Measurements from ENCODE around the gene RNASE7.

Gene RNASE7

DNA sequence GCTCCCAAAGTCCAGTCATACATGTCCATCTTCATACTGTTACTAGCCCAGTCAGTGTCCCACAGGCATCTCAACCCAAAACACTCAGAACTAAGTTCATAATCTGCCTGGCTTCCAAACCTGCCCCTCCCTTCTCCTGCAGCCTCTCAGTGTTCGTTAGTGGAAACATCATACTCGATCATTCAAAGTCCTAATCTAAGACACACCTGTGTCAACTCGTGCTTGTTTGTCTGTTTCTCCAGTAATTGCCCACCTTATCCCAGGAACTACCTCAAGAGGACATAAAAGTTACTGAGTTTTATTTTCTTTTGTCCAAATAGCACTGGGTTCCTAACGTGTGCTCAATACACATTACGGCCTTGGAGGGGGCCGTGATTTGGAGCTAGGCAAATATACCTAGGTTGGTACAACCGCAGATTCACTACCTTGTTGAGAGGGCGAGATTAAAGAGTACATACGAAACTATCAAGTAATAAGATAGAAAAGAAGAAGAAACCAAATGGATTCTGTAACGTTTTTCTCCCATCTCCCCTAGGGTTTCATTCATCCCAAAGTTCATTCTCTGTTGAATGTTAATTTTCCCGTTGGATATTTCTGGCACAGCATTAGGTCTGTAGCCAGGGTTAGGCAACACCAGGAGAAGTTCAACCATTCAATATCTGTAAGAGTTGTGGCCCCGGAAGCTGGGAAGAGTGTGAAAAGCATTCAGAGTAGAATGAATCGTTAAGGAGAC, 18.6 kb downstream of the RNASE7 start:
- DNase-seq, result no peak
- no peaks in the 10 kb centered on the region for H3K4me1 Mint-ChIP-seq
- H3K4me3 Mint-ChIP-seq, result no peak overlapping the region
- H3K27me3 Mint-ChIP-seq, result peaks cover 27% of the 10 kb centered on the region
- ATAC-seq, result no peak
- no peaks in the 10 kb centered on the region for H3K9me3 Mint-ChIP-seq
- H3K27ac Mint-ChIP-seq, result no peak overlapping the region
- H3K36me3 Mint-ChIP-seq (ENCODE audit: low read depth), result no peaks in the 10 kb centered on the region

DNA sequence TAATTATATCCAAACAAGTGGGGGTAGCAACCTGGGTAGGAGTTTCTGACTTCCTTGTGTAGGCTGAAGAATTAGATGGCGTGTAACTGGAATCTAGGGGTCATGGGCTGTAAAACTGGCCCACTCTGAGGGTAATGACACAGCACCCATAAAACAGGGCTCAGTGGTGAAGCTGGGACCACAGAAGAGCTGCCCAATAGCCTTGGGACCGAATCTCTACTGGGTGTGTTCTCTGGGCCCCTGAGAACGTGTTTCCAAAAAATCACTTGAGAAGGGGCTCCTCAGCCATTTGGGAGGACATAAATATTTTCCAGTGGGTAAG, 19.1 kb downstream of the RNASE7 start:
- H3K4me3 Mint-ChIP-seq, result no peak overlapping the region
- no peak overlapping the region for H3K27ac Mint-ChIP-seq
- ATAC-seq (no peak), DNase-seq (no peak)
- H3K36me3 Mint-ChIP-seq (ENCODE audit: low read depth), result no peaks in the 10 kb centered on the region
- H3K27me3 Mint-ChIP-seq, result peaks cover 30% of the 10 kb centered on the region
- no peaks in the 10 kb centered on the region for H3K9me3 Mint-ChIP-seq
- no peaks in the 10 kb centered on the region for H3K4me1 Mint-ChIP-seq

DNA sequence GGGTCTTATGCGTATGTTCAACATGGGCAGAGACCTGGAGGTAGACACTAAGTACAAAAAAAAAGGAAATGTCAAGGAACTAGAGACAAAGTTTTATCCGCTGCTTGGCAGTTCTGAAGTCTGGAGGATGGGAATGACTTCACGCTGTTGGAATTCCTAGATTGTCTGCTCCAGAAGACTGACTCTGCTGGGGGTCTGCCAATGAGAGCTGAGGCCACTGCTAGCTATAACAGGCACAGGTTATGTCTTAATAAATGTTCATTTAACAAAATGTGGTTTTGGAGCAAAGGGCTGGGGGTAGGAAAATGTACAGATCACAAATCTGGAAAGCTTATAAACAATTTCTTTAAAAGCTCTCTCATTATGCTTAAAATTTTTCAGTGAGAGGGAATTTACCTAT, 21.3 kb downstream of the RNASE7 start:
- H3K4me1 Mint-ChIP-seq, result peaks cover under 1% of the 10 kb centered on the region
- DNase-seq, result no peak
- H3K4me3 Mint-ChIP-seq, result no peak overlapping the region
- ATAC-seq, result no peak
- H3K9me3 Mint-ChIP-seq, result no peaks in the 10 kb centered on the region
- H3K36me3 Mint-ChIP-seq (ENCODE audit: low read depth), result no peaks in the 10 kb centered on the region
- H3K27me3 Mint-ChIP-seq, result peaks cover 44% of the 10 kb centered on the region
- H3K27ac Mint-ChIP-seq, result no peak overlapping the region

DNA sequence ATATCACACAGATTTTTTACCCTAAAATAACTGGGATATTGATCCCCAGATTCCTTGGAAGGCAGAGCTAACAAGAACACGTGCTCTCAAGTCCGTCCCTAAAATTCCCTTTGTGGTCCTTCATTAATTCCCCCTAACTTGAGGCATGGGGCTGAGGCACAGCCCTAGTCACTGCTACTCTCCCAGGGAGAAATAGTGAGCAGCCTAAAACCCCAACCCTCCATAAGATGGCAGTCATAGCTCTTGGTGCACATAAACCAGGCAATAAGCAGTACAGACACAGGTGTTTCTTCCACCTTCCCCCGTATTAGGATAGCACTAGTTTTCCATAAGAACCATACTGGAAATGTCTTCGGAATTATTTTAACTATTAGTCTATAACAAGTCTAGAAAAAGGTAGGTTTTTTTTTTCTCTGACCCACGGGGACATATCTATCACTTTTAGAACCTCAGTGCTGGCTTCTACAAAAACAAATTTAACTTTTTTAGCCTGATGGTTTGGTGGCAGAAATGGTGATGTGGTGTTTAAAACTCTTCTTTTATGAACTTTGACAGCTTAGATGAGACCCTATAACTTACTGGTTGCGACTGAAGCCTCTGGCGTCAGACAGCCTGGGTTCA, 24.8 kb downstream of the RNASE7 start:
- DNase-seq (no peak), ATAC-seq (no peak)
- Mint-ChIP-seq H3K4me3 (no peak overlapping the region), H3K36me3 (ENCODE audit: low read depth) (no peaks in the 10 kb centered on the region), H3K4me1 (peaks cover 28% of the 10 kb centered on the region), H3K27ac (no peak overlapping the region), H3K9me3 (no peaks in the 10 kb centered on the region), H3K27me3 (peaks cover 67% of the 10 kb centered on the region)

DNA sequence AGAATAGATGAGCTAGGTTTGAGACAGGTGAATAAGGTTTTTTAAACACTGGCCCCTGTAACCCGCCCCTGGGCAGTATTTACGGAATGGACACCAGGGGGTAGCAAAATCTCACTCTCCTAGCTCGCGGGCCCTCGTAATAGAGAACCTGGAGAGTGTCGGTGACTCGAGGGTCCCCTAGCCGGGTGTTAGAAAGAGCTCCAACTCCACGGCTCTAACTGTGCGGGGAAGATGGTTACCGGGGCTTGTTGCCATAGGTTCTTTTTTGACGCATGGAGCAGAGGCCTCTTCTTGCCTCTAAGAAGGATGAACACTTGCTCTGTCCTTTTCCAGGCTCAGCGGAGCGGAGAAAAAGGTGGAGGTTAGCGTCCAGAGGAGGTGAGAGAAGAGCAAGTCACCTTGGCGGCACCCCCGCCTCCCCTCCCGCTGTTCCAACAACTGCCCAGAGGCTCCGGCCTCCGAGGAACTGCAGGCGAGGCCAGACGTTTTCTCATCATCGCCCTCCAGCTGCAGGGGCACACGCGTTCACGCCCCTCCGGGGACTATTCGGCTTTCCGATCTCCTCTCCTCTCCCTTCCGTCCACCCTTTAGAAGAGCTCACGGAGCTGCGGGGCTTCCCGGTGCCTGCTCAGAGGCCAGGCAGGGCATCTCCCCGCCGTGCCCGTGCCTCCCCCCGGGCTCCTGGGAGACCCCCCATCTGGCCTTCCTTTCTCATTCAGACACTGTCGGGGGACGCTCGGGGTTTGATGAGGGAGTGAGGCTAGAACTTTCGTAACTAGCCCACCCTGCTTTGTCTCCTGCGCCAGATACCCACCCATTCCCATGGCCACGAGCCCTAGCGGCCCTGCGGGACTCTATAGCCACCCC, 26.6 kb downstream of the RNASE7 start:
- ATAC-seq, result peak; percentile 63

DNA sequence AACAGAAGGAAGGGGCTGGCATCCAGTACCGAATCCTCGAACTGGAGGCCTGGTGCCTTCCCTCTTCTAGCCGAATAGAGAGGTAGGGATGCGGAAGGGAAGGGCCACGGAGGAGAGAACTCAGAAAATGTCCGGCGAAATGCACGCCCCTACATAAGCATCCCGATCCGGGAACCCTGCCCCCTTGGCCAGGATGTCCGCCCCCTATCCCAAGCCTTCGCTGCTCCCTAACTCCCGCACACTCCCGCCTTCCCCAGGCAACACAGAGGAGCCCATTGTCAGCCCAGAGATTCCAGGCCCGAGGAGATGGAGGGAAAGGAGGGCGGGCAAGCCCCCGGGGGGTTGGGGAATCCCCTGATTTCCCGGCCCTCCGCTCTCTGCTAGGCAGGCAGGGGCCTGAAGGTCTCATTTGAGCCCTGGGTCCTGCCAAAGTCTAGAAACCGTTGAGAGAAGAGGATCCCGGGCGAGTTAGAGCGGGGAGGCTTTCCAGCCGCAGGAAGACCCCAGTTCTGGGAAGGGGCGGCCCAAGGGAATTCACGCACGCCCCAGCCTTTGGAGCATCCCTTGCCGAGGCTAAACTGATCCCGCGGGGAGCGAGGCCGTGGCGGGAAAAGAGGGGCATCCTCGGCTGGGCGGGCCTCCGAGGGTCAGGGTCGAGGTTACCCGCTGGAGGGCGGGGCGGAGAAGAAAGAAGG, 27.4 kb downstream of the RNASE7 start:
- Mint-ChIP-seq H3K27me3 (peaks cover 67% of the 10 kb centered on the region), H3K4me1 (peaks cover 34% of the 10 kb centered on the region), H3K4me3 (peak overlapping the region; percentile 71), H3K36me3 (ENCODE audit: low read depth) (no peaks in the 10 kb centered on the region), H3K27ac (no peak overlapping the region), H3K9me3 (no peaks in the 10 kb centered on the region)
- ATAC-seq (no peak), DNase-seq (no peak)

More for the DNA sequence above, 26.6 kb downstream of the RNASE7 start:
- Mint-ChIP-seq H3K9me3 (no peaks in the 10 kb centered on the region), H3K27ac (no peak overlapping the region), H3K36me3 (ENCODE audit: low read depth) (no peaks in the 10 kb centered on the region), H3K4me3 (peak overlapping the region; percentile 71), H3K27me3 (peaks cover 67% of the 10 kb centered on the region), H3K4me1 (peaks cover 34% of the 10 kb centered on the region)
- DNase-seq, result peak; percentile 53

DNA sequence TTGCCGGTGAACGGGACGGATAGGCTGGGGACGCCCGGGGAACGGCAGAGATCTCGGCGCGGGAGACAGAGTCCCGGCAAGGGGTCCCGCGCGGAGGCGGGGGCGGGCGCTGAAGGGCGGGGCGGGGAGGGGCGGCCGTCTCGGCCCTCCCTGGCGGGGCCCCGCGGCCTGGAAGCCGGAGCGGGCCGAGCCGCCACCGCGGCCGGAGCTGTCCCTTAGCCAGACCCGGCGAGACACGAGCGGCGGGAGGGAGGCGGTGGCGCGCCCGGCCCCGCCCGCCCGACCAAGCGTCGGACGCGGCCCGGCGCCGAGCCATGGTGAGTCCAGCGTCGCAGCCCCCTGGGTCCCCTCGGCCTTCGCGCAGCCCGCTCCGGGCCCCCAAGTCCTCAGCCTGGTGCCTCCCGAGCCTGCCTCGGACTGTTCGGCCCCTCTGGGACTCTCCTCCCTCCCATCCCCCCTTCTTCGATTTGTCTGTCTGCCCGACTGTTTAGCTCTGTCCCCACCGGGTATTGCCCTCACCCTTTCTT, 28.0 kb downstream of the RNASE7 start, which contains the start of gene ARHGEF40:
Gene ARHGEF40, plus strand, starts transcription at position 222 of the 527 bp plus-strand sequence. Its CDS starts 93 bp downstream, at position 315.
- H3K4me3 Mint-ChIP-seq, result peak within 1 kb of the TSS; percentile 75
- H3K36me3 Mint-ChIP-seq (ENCODE audit: low read depth), result no peaks in the 10 kb centered on the region
- H3K9me3 Mint-ChIP-seq, result no peaks in the 10 kb centered on the region
- H3K27ac Mint-ChIP-seq, result no peak within 1 kb of the TSS
- DNase-seq (peak; percentile 27), ATAC-seq (peak; percentile 10)
- peaks cover 62% of the 10 kb centered on the region for H3K27me3 Mint-ChIP-seq
- peaks cover 34% of the 10 kb centered on the region for H3K4me1 Mint-ChIP-seq

- DNase-seq, result no peak
- H3K4me3 Mint-ChIP-seq, result peak overlapping the region; percentile 75
- ATAC-seq, result peak; percentile 8
- H3K9me3 Mint-ChIP-seq, result no peaks in the 10 kb centered on the region
- no peaks in the 10 kb centered on the region for H3K36me3 Mint-ChIP-seq (ENCODE audit: low read depth)
- H3K27me3 Mint-ChIP-seq, result peaks cover 58% of the 10 kb centered on the region
- H3K27ac Mint-ChIP-seq, result no peak overlapping the region
- H3K4me1 Mint-ChIP-seq, result peaks cover 34% of the 10 kb centered on the region
Measured at GRCh38 chr14:21070610-21071224, 28.6 kb downstream of the RNASE7 start.

GRCh38 chr14:21071225-21072030, 29.3 kb downstream of the RNASE7 start:
- peaks cover 34% of the 10 kb centered on the region for H3K4me1 Mint-ChIP-seq
- peak; percentile 64 for ATAC-seq
- no peaks in the 10 kb centered on the region for H3K36me3 Mint-ChIP-seq (ENCODE audit: low read depth)
- H3K4me3 Mint-ChIP-seq, result peak overlapping the region; percentile 75
- no peak overlapping the region for H3K27ac Mint-ChIP-seq
- peaks cover 53% of the 10 kb centered on the region for H3K27me3 Mint-ChIP-seq
- DNase-seq, result peak; percentile 73
- no peaks in the 10 kb centered on the region for H3K9me3 Mint-ChIP-seq

- DNase-seq, result no peak
- Mint-ChIP-seq H3K27me3 (peaks cover 48% of the 10 kb centered on the region), H3K27ac (no peak overlapping the region)
Measured at GRCh38 chr14:21072031-21072473, 29.9 kb downstream of the RNASE7 start.

GRCh38 chr14:21072781-21073339, 30.7 kb downstream of the RNASE7 start:
- H3K9me3 Mint-ChIP-seq, result no peaks in the 10 kb centered on the region
- H3K36me3 Mint-ChIP-seq (ENCODE audit: low read depth), result no peaks in the 10 kb centered on the region
- peaks cover 34% of the 10 kb centered on the region for H3K4me1 Mint-ChIP-seq
- DNase-seq (no peak), ATAC-seq (no peak)
- H3K27ac Mint-ChIP-seq, result no peak overlapping the region
- peaks cover 42% of the 10 kb centered on the region for H3K27me3 Mint-ChIP-seq
- H3K4me3 Mint-ChIP-seq, result no peak overlapping the region

More at GRCh38 chr14:21072031-21072473, 29.9 kb downstream of the RNASE7 start:
- Mint-ChIP-seq H3K9me3 (no peaks in the 10 kb centered on the region), H3K4me3 (peak overlapping the region; percentile 75), H3K4me1 (peaks cover 34% of the 10 kb centered on the region), H3K36me3 (ENCODE audit: low read depth) (no peaks in the 10 kb centered on the region)
- ATAC-seq, result no peak

- DNase-seq (no peak), ATAC-seq (no peak)
- no peak overlapping the region for H3K4me3 Mint-ChIP-seq
- peaks cover 30% of the 10 kb centered on the region for H3K4me1 Mint-ChIP-seq
- peaks cover 34% of the 10 kb centered on the region for H3K27me3 Mint-ChIP-seq
- H3K9me3 Mint-ChIP-seq, result no peaks in the 10 kb centered on the region
- H3K36me3 Mint-ChIP-seq (ENCODE audit: low read depth), result no peaks in the 10 kb centered on the region
- H3K27ac Mint-ChIP-seq, result no peak overlapping the region
Measured at GRCh38 chr14:21073921-21074320, 31.8 kb downstream of the RNASE7 start.

Data from activated naive CD8-positive, alpha-beta T cell treated with anti-CD3 and anti-CD28 coated beads, Interleukin-2, amount 50 U/mL, for 24 hours (primary cell).